Adipocyte (in vitro differentiated cells): ENCODE results near the gene NRSN1.

ENCODE experiments used
- DNase-seq: peaks from one replicate; pipeline ENCODE4 v3.0.0-alpha.2; 2015; ENCODE audit warnings: low read depth
- H3K27me3 ChIP-seq: replicated peaks from 2 replicates; pipeline ENCODE4 v1.7.0; 2013; ENCODE audit warnings: mild to moderate bottlenecking, low read length, moderate library complexity; ENCODE audit not compliant: control insufficient read depth, insufficient read depth
- H3K36me3 ChIP-seq: 2 replicates; pipeline ENCODE4 v1.7.0; 2013; ENCODE audit warnings: low read length, mild to moderate bottlenecking, moderate library complexity; ENCODE audit not compliant: control insufficient read depth, insufficient read depth, severe bottlenecking
- H3K4me1 ChIP-seq: 2 replicates; pipeline ENCODE4 v1.7.0; 2013; ENCODE audit warnings: mild to moderate bottlenecking, low read length, moderate library complexity; ENCODE audit not compliant: control insufficient read depth, insufficient read depth
- H3K4me3 ChIP-seq: 2 replicates; pipeline ENCODE4 v1.7.0; 2013; ENCODE audit warnings: mild to moderate bottlenecking, low read length, moderate library complexity
- H3K9ac ChIP-seq: 2 replicates; pipeline ENCODE4 v1.7.0; 2013; ENCODE audit warnings: mild to moderate bottlenecking, low read length, moderate library complexity
- H3K9me3 ChIP-seq: 2 replicates; pipeline ENCODE4 v1.7.0; 2013; ENCODE audit warnings: mild to moderate bottlenecking, low read length, moderate library complexity; ENCODE audit not compliant: control insufficient read depth

The NRSN1 gene

DNA sequence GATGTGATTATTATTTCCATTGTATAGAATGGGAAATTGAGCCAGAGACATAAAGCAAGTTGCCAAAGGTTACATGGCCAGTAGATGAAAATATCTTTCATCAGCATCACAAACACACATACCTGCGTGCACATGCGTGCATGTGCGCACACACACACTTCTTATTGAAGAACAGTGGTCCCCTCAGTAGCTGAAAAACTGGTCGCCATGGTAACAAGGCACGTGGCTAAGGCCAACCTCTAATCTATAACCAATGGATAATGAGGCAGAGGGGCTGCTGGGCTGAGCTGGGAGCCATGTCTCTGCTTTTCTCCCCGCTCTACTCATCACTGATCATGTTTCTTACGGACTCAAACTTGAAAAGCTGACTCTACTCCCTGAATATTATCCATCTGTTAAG lies 60.3 kb downstream of the NRSN1 start:
- H3K9ac ChIP-seq: no peak overlapping the region
- H3K4me1 ChIP-seq: no peaks in the 10 kb centered on the region
- H3K9me3 ChIP-seq: no peaks in the 10 kb centered on the region
- H3K4me3 ChIP-seq: no peak overlapping the region
- H3K36me3 ChIP-seq: no peaks in the 10 kb centered on the region
- H3K27me3 ChIP-seq: no peaks in the 10 kb centered on the region
- DNase-seq: no peak

DNA sequence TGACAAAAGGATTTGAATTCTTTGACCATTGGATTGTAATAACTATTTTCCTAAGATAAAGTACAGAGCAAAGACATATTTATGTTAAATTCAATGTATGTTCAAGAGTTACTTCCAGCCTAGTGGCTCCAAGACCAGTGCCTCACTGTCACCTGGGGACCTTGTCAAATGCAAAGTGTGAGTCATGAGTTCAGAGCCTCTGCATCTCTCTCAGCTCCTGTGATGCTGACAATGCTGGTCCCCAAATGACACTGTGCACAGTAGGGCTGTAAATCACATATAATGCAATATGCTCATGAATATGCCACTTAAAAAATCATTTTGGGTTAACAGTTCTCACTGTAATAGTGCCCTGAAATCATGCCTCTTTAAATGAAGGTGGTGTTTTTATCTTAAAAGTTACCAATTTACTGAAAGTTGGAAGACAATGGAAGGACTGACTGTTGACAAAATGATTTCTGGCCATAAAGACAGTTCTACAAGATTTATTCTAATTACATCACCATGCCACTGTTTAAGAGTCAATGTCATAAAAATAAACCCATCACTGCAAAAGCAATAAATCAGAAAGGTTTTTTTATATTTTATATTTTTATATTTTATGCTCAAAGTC lies 62.1 kb downstream of the NRSN1 start:
- Histone ChIP-seq H3K4me1 (no peaks in the 10 kb centered on the region), H3K9ac (no peak overlapping the region), H3K27me3 (no peaks in the 10 kb centered on the region), H3K36me3 (no peaks in the 10 kb centered on the region), H3K9me3 (no peaks in the 10 kb centered on the region), H3K4me3 (no peak overlapping the region)
- no peak for DNase-seq

DNA sequence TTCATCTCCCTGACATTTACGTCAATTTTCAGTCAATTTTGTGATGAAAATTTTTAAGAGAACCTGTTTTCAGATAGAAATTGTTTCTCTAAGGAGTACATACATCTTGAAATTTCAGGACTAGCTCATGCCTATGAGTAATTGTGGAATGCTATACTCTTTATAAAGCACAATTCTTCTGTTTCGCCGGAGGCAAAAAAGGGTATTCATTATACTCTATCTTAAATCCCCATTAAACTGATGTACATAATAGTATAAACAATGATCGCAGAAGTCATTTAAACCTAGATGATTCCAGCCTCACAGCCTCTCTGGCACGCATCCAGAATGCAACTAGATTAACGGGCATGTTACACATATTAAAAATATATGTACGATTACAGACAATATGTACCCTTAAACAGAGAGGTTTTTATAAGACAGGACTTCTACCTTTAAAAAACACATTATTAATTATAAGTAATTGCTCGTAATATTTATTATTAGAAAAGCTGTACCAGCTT lies 62.6 kb downstream of the NRSN1 start:
- no peak for DNase-seq
- H3K4me1 ChIP-seq: no peaks in the 10 kb centered on the region
- H3K9ac ChIP-seq: no peak overlapping the region
- no peaks in the 10 kb centered on the region for H3K9me3 ChIP-seq
- no peaks in the 10 kb centered on the region for H3K36me3 ChIP-seq
- H3K27me3 ChIP-seq: no peaks in the 10 kb centered on the region
- H3K4me3 ChIP-seq: no peak overlapping the region

DNA sequence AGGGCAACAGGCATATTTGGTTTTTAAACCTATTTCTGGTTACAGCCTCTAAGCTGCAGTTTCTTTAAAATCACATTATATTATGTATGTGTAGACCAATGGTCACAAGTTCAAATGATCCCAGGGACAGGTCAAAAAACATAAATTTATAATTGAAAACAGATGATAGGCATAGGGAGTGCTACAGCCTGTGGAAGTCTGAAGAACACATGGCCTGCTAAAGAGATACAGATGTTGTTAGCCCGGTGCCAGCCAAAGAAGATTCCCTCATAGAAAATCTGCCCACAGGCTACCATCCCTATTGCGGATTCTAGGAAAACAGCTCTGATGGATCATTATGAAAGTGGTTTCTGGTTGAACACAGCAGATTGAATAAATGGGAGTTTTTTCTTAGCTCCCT lies 65.3 kb downstream of the NRSN1 start:
- Histone ChIP-seq H3K27me3 (no peaks in the 10 kb centered on the region), H3K4me1 (peaks cover 14% of the 10 kb centered on the region), H3K4me3 (no peak overlapping the region), H3K36me3 (no peaks in the 10 kb centered on the region), H3K9ac (no peak overlapping the region), H3K9me3 (no peaks in the 10 kb centered on the region)
- DNase-seq: no peak

DNA sequence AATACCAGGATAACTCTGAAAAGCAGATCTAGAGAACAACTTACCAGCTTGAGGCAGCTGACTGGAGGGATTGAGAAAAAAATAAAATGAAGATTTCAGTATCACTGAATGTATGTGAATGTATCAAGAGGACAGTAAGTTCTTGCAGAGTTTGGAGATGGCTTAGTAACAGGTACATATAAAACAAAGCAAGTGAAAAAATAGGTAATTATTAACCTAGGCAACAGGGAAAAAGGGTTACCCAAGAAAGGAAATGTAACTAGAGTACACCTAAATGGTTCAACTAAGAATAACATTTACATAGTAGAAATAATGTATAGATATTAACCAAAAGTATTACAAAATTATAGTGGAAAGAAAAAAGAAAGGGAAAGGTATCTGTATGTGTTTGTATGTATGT lies 67.3 kb downstream of the NRSN1 start:
- DNase-seq: no peak
- Histone ChIP-seq H3K36me3 (no peaks in the 10 kb centered on the region), H3K4me3 (no peak overlapping the region), H3K27me3 (no peaks in the 10 kb centered on the region), H3K4me1 (peaks cover 14% of the 10 kb centered on the region), H3K9me3 (no peaks in the 10 kb centered on the region), H3K9ac (no peak overlapping the region)

DNA sequence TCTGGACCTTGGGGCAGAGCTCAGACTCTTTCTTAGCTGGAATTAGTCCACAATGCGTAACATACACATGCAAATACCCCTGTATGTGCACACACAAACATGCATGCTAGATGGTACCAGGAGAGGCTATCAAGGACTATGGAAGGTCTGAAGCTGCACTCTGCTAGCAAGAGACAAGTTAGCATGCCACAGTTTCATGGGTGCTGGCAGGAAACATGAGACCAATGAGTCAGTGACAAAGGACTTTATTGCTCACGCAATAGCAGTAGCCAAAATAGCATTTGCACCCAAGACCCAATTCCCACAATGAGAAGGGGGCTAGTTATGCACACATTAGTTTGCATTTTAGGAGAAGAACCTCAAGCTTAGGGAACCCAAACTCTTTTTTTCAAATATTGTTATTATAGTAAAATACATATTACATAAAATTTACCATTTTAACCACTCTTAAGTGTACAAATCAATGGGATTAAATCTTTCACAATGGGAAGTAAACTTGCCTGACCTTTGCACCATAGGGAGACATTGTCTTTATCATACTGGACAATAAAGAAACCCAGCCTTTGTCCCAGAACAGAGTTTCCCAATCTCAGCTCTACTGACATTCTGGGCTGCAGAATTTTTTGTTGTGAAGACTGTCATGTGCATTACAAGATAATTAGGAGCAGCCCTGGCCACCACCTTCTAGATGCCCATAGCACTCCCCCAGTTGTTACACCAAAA lies 69.1 kb downstream of the NRSN1 start:
- Histone ChIP-seq H3K9ac (no peak overlapping the region), H3K9me3 (no peaks in the 10 kb centered on the region), H3K4me1 (peaks cover 14% of the 10 kb centered on the region), H3K4me3 (no peak overlapping the region), H3K27me3 (no peaks in the 10 kb centered on the region), H3K36me3 (no peaks in the 10 kb centered on the region)
- no peak for DNase-seq

DNA sequence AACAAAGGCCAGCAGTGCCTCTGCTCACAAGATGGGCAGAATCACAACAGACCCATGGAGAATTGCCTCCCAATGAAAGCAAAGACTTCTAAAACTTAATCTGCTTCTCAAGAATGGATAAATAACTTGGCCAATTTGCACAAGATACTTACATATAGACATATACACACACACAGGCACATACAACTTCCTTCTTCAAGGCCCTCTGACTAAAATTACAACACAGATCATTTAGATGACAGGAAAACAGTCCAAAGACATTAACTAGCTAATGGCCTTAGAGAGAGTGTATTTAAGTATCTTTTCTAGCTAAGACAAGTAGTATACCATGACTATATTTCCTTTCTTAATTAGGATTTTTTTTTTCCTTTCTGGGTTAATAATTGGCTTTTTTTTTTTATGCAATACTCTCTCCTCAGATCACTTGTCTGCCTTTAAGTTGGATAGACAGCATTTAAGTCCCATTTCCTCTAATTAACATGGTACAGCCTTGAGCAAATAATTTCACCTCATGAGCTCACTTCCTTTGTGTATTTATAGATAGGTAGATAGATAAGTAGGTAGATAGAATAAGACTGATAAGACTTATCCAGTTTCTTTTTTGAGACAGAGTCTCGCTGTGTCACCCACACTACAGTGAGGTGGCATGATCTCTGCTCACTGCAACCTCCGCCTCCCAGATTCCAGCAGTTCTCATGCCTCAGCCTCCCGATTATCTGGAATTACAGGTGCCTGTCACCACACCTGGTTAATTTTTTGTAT lies 70.0 kb downstream of the NRSN1 start:
- no peak for DNase-seq
- Histone ChIP-seq H3K36me3 (no peaks in the 10 kb centered on the region), H3K4me1 (peaks cover 14% of the 10 kb centered on the region), H3K9me3 (no peaks in the 10 kb centered on the region), H3K9ac (no peak overlapping the region), H3K4me3 (no peak overlapping the region), H3K27me3 (no peaks in the 10 kb centered on the region)
